Posterior vena cava (tissue), 2 donors: ENCODE measurements around the gene PIF1. TPM values are rescaled to one million over a fixed set of nuclear protein-coding genes. Genes with fewer than 3 reads are reported as not detected.

Experiments used
- DNase-seq: peaks from one replicate; pipeline ENCODE4 v3.0.0-alpha.2; 2020; ENCODE audit warnings: low spot score
- intact Hi-C, 2 donors: fragments of 100-400 bp; cut with DNase I; formaldehyde crosslinking; loops; one replicate each; pipeline versions ENCODE4 v1.14.1 to v1.14.2; 2022 to 2023
- total RNA-seq, 2 donors: library from RNA; stranded (reverse); fragmentation: NEBNext Ultra II Directional; extraction: Animal tissue kit (Norgen Biotek cat#: 25700); gene quantifications; one replicate each; pipeline ENCODE4 v1.2.1, GENCODE V29; 2021
- donor health status: DM: yes; HTN: yes; CAD: no.
- donor health status: DM: yes; HTN: yes; CAD: no.

PIF1 gene
- total RNA-seq, 2 donors from 2014 or later, result 0.95 to 1.9 TPM

DNA sequence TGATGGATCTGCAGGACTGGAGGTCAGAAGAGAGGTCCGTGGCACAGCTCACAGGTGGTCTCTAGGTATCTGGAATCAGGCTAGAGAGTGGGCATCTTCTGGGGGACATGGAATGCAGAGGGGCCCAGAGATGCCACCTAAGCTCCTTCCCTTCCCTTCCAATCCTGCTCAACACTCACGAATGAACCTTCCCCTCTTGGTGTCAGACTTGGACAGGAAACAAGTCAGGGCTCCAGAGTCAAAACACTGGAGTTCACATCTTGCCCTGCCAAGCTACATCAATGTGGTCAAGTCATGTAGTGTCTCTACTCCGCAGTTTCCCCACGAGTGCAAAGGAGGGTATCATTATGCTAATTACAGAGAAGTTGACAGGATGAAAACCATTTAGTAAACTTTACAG lies 34.0 kb downstream of the PIF1 start:
- intact Hi-C loops, result no loop called here
- DNase-seq, result no peak

DNA sequence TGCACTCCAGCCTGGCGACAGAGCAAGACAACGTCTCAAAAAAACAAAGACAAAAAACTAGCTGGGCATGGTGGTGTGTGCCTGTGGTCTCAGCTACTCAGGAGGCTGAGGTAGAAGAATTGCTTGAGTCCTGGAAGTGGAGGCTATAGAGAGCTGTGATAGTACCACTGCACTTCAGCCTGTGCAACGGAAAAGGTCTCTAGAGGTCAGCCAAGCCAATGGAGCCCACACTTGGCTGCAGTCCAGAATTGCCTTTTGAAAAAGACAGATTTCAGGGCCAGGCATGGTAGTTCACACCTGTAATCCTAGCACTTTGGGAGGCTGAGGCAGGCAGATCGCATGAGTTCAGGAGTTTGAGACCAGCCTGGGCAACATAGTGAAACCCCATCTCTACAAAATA lies 41.7 kb downstream of the PIF1 start:
- no peak for DNase-seq
- intact Hi-C loops, result no loop called here

DNA sequence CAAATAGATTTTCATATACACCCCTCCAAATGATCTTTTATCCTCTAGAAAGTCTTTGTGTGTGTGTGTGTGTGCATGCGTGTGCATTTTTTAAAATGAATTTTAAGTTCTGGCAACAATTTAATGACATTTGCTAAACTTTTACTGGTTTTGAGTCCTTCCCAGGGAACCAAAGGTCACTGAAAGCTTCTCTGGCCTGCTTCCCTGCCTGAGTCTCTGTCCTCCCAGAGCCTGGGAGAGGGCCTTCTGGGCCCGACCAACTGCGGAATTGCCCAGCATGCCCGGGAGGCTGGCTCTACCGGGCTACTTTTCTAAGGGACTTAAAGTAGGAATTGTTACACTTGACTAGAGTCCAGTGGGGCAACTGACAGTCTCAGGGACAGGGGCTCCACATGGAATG lies 42.7 kb downstream of the PIF1 start:
- DNase-seq, result no peak
- intact Hi-C loops, result no loop called here

DNA sequence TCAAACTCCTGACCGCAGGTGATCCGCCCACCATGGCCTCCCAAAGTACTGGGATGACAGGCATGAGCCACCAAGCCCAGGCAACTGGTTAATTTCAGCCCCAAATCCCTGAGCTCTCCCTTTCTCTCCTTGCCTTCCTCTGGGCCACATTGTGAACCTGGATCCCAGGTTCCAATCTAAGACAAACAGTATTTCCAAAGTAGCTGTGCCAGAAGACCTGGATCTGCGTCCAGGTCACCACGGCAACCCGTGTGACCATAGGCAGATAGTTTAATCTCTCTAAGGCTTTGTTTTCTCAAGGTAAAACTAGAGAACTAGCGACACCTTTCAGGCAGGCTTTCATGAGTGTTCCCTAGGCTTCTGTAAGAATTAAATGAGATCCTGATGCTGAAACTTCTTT lies 44.1 kb downstream of the PIF1 start:
- DNase-seq, result no peak
- intact Hi-C loops, result no loop called here

DNA sequence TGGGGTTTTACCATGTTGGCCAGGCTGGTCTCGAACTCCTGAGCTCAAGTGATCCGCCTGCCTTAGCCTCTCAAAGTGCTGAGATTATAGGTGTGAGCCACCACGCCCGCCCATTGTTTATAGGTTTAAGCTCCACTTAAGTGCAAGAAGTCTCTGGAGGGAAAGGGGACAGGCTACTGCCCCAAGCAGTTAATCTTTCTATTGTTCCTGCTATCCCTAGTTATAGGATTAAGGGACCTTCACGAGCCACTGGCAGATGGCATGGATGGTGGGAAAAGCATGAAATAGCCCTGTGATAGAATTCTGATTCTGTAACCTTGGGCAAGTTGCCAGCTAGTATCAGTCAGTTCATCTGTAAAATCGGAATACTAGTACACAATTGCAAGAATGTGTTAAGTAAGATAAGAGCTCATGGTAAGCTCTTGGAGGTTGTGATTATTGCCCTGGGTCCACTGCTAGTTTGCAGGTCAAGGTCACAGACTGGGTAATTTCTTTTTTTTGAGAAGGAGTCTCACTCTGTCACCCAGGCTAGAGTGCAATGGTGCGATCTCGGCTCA lies 44.8 kb downstream of the PIF1 start:
- intact Hi-C loops, result no loop called here
- no peak for DNase-seq

DNA sequence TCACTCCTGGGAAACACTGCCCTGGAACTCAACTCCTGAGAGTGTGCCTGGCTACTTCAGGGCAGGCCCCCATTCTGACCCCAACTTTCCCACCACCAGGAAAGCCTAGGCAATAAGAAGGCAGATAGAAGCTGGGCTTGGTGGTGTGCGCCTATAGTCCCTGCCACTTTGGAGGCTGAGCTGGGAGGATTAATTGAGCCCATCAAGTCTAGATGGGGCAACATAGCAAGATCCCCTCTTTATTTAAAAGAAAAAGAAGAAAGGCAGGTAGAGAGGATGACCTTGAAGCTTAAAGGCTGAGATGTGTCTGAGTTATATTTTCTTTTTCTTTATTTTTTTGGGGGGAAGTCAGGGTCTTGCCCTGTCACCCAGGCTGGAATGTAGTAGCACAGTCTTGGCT lies 45.8 kb downstream of the PIF1 start:
- intact Hi-C loops, result no loop called here
- no peak for DNase-seq

DNA sequence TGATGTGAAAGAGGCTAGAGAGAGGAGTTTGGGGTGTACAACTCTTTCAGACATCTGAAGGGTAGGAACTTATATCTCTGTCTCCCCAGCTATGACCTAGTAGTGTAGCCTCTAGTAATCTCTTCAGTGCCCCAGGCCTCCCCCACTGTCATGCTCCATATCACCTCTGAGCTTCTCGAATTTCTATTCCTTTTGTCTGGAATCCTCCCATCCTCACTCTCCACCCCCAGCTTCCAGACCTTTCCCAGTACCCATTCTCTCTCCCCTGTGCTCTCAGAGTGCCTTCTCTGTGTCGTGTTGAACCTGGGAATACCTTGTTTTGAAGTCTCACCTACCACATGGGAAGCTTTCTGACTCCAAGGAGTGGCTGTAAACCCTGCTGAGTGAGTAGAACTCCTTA lies 46.4 kb downstream of the PIF1 start:
- intact Hi-C loops, result no loop called here

DNA sequence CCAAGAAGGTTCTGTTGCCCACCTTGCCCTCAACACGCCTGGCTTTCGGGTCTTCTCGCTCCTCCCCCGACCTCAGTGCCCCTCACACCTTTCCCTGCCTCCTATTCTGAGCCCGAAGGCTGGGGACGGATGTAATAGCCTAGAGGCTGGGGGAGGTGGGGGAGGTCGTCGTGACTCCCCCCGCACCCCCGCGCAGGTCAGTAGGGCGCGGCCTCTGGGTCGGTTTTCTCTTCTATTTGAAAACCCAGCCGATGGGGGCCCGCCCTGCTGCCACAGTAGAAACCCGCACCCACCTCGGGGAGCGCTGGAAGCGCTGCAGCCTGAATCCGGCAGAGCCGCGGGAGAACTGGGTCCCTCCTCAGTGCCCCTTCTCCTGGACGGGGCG lies 49.1 kb downstream of the PIF1 start:
- intact Hi-C loops, result no loop called here
- DNase-seq, result no peak

More for the DNA sequence above, 46.4 kb downstream of the PIF1 start:
- no peak for DNase-seq

DNA sequence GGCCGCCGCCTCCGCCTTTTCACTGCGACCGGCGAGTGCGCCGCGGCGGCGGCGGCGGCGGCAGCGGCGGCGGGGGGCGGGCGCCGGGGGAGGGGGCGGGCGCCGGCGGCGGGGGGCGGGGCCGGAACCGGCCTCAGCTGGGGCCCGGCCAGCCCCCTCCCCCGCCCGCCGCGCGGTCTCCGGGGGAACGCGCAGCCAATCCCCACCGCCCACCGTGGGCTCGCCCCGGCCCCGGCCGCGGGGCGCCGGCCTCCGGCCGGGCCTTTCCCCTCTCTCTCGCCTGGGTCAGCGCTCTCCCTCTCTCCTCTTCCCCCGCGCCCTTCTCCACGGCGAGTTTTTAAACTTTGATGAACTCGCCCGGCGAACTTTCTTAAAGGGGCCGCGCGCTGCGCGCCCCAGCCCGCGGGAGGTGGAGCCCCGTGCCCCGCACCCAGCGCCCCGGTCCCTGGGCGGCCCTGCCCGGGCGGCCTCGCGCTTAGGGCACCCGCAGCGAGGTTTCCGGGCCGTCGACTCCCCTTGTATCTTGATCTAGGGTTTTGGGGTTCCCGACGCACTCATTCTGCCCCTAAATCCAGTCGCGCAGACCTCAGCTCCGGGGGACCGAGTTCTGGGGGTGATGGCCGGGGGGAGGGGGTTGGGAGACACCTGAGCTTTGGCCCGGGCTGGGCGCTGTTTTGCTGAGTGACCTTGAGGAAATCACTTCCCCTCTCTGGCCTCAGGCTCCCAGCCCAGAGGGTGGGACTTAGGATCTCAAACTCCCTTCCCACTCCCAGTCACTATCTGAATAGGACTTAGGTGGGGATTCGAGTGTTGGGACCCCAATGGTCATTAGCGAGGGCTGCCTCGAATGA lies 49.7 kb downstream of the PIF1 start, which contains the start of gene RBPMS2:
RBPMS2 (minus strand) TSS at position 39 of the 851 bp plus-strand sequence. CDS start 270 bp downstream, outside the sequence.
- intact Hi-C loops, result no loop called here
- no peak for DNase-seq

DNA sequence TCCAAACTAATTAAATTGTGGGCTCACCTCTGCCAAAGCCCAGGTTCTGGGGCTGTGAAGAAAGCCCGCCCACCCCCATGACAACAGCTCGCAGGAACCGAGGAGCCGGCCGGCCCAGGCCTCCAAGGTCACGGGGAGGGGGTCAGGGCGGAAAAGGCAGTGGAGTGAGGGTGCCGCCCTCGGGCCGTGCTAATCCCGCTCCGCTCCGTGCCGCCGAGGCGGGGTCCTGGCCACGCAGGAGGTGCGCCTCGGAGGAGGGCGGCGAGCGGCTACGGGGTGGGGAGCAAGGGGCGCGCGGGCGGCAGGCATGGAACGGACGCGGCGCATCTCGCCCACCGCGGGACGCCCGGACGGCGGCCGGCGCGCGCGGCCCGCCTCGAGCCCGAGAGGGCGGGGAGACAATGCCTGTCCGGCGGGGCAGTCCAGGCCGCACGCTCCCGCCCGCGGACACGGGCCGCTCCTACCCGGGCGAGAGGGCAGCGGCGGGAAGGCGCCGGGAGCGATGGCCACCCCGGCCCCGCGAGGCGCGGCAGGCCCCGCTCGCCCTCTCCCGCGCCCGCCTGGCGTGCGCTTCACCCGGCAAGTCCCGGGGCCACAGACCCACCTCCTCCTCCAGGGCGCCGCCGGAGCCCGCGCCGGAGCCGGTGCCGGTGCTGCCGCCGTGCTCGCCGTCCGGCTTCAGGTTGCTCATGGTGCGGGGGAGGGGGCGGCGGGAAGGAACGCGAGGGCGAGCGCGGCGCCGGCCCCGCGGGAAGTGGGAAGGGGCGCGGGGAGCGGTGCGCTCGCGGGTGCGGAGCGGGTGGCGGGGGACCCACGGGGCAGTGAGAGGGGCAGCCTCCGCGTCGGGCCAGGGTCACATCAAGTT lies 50.6 kb downstream of the PIF1 start:
- DNase-seq, result no peak
- intact Hi-C loops, result no loop called here

DNA sequence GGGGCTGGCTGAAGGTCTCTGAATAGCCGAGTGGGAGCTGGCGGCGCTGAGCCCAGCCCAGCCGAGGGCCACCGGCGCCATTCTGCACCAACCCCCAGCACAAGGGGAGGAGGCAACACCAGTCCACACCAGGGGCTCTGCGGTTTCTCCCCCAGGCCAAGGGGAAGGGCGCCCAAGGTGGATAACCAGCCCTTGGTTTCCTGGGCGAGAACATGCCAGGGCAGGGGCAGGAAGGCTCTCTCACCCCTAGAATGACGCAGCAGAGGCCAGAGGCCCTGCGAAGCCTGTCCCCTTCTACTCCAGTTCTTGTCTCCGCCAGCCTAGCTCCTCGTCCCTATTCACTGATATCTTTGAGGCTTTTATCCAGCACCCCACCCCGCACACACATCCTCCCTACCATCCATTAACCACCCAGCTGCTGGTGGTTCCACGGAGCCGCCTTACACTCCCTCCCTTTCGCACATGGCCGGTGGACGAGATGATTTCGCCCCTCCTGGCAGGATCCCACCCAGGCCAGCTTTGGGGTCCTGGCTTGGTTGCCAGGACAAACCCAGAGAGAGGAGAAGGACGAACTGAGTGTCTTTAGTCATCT lies 51.3 kb downstream of the PIF1 start:
- intact Hi-C loops, result no loop called here

DNA sequence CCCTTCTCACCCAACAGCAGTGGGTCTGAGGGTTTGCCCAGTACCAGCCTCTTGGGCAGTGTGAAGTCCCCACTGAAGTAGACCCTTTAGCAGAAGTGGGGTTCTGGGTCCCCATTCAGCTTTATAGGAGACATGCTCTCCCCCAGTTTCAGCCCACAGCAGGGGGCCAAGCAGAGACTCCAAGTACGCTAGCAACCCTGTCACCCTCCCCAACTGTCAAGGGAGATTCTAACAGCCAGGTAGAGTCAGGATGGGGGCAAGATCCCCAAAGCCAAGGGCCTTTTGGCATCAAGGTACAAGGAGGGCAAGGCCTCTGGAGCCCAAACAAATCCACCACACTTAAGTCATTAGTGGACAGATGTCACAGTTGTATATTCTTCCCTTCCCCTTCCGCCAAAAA lies 51.8 kb downstream of the PIF1 start:
- DNase-seq, result no peak
- intact Hi-C loops, result no loop called here

More for the DNA sequence above, 51.3 kb downstream of the PIF1 start:
- DNase-seq, result no peak

DNA sequence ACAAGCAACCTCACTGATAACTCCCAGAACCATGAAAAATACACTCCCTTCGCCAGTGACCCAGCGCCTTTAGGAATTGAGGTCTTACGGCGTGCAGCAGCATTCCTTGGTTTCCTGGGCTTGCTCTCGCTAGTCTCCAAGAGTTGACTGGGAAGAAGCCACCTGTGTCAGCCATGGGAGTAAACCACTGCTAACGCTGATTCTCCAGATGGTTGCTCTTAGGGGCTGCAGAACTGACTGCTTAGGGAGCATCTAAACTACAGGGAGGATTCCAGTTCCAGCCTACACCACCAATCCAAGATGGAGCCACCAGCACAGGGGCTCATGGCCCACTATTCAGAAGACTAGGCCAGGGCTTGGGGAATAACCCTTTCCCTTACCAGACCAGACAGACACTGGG lies 52.5 kb downstream of the PIF1 start:
- intact Hi-C loops, result no loop called here
- DNase-seq, result no peak

DNA sequence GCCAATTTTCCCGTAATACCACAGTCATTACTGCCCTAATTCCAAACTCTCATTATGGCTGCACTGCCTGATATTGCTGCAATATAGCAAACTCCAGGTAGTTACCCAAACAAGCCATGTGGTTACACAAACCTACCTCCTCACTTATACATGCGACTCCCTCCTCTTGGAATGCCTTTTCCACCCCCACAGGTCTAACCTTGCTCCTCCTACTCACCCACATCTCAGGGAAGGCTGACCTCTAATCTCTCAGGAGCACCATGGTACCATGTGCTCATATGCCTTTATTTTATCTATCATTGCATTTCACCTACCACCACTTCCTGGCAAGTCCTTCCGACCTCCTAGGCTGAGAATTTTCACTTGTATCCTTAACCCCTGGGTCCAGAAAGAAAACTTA lies 53.0 kb downstream of the PIF1 start:
- DNase-seq, result no peak
- intact Hi-C loops, result no loop called here

DNA sequence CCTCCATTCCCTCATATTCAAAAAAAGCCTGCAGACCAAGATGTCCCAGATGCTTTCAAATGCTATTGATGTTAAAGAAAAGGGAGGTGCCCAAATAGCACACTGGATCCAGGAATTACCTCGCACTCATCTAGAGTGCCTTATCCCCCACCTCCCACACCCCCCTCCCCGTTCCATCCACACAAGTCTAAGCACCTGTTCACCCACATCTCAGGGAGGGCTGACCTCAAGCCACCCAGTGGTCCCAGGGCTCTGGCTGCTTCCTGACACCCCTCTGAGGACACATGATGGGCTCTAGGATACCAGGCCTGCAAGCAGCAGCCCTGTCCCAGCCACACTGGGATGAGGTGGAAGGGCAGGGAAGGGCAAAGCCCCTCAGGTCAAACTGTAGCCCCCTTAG lies 54.8 kb downstream of the PIF1 start:
- intact Hi-C loops, result no loop called here
- DNase-seq, result no peak

DNA sequence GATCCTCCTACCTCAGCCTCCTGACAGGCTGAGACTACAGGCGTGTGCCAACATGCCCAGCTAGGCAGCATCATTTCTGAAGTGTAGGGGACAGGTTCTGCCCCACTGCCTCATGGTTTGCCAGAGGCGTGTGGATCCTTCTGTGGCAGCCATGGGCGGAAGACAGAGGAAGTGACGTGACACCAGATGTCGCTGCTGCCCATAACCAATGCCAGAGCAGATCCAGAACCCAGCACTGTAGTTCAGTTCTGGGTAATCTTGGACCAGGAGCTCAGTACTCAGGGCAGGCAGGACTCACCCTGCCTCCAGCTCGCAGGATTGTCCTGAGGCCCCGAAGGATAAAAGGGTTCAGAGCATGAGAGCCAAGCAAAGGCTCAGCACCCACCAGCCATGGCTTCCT lies 58.2 kb downstream of the PIF1 start:
- DNase-seq, result no peak
- intact Hi-C loops, result no loop called here

DNA sequence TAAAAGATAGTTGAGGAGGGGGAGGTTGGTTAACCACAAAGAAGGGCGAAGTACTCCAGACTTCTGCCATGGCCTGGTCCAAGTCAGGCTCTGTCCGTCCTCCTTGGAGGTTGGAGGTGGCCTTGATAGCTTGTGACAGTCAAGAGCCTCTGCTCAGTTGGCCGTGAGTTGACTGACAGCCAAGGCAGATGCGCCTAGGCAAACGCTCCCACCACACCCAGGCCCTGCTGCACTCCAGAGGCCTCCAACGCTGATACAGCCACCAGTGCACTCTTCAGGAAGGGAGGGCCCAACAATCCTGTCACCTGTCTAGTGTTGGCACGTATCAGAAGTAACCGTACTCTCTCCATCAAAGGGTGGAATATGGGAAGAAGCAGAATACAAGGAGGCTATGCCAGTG lies 59.4 kb downstream of the PIF1 start:
- no peak for DNase-seq
- intact Hi-C loops, result no loop called here
